Peyer's patch (tissue), 4 donors: ENCODE results near the gene NXPE1.

Experiments used
- POLR2A ChIP-seq, 2 donors: fragments of 450-650 bp; IDR thresholded peaks; one replicate each; pipeline ENCODE4 v1.5.1; 2017; ENCODE audit warnings: antibody characterized with exemption in 2 of 2, mild to moderate bottlenecking in 2 of 2, moderate library complexity in 2 of 2
- TF ChIP-seq, protein P1 (sequence below), 6 experiments: fragments of 450-650 bp in 4 of 6; fragments of 200-600 bp in 2 of 6; sonication (generic) in 1 of 6; IDR thresholded peaks; one replicate each; pipeline ENCODE4 v1.5.1; 2017 to 2019; ENCODE audit warnings: antibody characterized with exemption in 6 of 6, mild to moderate bottlenecking in 3 of 6, moderate library complexity in 1 of 6

DNA sequence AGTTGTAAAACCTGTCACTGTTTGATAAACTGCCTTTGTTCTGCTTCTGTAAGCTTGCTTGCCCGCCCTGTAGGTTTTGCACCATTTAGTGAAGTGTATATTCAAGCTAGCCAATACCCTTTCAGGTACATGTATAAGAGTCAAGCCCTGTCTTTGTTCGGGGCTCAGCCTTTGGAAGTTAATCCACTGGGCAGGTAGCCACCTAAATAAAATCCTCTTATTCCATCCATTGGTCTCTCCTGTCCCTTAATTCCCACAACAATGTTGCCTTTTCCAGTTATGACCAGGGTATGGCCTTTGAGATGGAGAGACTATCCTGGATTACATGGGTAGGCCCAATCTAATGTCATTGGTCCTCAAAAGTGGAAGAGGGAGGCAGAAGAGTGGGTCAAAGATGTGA is 34.0 kb downstream of the NXPE1 start:
- TF ChIP-seq POLR2A (IDR thresholded peaks at IDR 0.05): no peak
- TF ChIP-seq, protein P1, sequence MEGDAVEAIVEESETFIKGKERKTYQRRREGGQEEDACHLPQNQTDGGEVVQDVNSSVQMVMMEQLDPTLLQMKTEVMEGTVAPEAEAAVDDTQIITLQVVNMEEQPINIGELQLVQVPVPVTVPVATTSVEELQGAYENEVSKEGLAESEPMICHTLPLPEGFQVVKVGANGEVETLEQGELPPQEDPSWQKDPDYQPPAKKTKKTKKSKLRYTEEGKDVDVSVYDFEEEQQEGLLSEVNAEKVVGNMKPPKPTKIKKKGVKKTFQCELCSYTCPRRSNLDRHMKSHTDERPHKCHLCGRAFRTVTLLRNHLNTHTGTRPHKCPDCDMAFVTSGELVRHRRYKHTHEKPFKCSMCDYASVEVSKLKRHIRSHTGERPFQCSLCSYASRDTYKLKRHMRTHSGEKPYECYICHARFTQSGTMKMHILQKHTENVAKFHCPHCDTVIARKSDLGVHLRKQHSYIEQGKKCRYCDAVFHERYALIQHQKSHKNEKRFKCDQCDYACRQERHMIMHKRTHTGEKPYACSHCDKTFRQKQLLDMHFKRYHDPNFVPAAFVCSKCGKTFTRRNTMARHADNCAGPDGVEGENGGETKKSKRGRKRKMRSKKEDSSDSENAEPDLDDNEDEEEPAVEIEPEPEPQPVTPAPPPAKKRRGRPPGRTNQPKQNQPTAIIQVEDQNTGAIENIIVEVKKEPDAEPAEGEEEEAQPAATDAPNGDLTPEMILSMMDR (IDR thresholded peaks at IDR 0.05): no peak
